ENCODE results near the gene EHHADH. TPM values are rescaled to one million over a fixed set of nuclear protein-coding genes. Genes with fewer than 3 reads are reported as not detected.

EHHADH gene
- polyA plus RNA-seq, 2 donors: 2.4 to 3.3 TPM

DNA sequence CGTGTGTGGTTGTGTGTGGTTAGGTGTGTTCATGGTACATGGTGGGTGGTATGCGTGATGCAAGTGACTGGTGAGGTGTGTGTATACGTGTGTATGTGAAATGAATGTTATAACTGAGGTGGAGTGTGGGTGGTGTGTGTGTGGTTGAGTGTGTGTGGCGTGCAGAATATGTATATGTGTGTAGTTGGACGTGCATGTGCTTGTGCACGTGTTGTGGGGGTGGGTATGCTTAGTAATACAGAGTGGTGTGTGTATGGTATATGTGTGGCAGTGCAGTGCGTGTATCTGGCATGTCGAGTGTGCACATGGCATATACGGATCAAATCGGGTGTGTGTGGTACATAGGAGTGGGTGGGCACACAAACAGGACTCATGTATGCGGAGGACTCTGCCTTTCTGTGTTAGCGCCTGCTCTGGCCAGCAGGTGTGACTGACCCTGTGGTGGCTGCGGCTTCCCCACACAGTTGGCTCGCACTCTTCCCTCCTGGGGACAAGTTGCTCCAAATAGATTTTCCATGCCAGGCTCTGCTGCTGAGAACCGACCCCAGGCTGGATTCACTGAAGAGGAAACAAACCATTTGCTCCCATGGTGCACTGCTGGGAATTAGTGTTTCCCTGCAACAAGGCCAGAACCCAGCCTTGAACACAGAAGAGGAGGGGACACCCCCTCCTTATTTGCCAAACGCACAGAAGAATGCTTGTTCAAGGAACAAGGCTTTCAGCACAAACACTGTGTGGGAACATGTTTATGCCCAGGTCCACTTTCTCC lies 99.8 kb downstream of the EHHADH start:
- Histone ChIP-seq H3K27ac (ENCODE audit: low read depth in 2 of 2, low read length in 1 of 2) (no peak overlapping the region), H3K9me3 (ENCODE audit: control insufficient read depth in 2 of 2, insufficient read depth in 1 of 2, low read depth in 1 of 2, low read length in 1 of 2) (no peaks in the 10 kb centered on the region), H3K36me3 (ENCODE audit: control insufficient read depth in 2 of 2, insufficient read depth in 2 of 2, low read length in 1 of 2) (no peaks in the 10 kb centered on the region), H3K4me1 (ENCODE audit: control insufficient read depth in 2 of 2, insufficient read depth in 2 of 2, low read length in 1 of 2) (peaks cover 0 to 11% of the 10 kb centered on the region in 2 donors), H3K27me3 (ENCODE audit: control insufficient read depth in 1 of 2, insufficient read depth in 2 of 2, low read length in 2 of 2) (peaks cover 0 to 10% of the 10 kb centered on the region in 2 donors), H3K4me3 (ENCODE audit: low read depth in 1 of 2, low read length in 2 of 2) (no peak overlapping the region)
- 70 to 73% methylated on average over 16 of the region's 16 CpGs for WGBS, 2 donors

- WGBS, 2 donors: 2% methylated on average over 49 to 53 of the region's 53 CpGs
- Histone ChIP-seq H3K4me1 (ENCODE audit: control insufficient read depth in 2 of 2, insufficient read depth in 2 of 2, low read length in 1 of 2) (peaks cover 0 to 11% of the 10 kb centered on the region in 2 donors), H3K4me3 (ENCODE audit: low read depth in 1 of 2, low read length in 2 of 2) (peak overlapping the region; percentile 56 to 68), H3K27me3 (ENCODE audit: control insufficient read depth in 1 of 2, insufficient read depth in 2 of 2, low read length in 2 of 2) (peaks cover 0 to 10% of the 10 kb centered on the region in 2 donors), H3K27ac (ENCODE audit: low read depth in 2 of 2, low read length in 1 of 2) (peak overlapping the region; percentile 30 to 71), H3K9me3 (ENCODE audit: control insufficient read depth in 2 of 2, insufficient read depth in 1 of 2, low read depth in 1 of 2, low read length in 1 of 2) (no peaks in the 10 kb centered on the region), H3K36me3 (ENCODE audit: control insufficient read depth in 2 of 2, insufficient read depth in 2 of 2, low read length in 1 of 2) (no peaks in the 10 kb centered on the region)
These were observed 100.6 kb downstream of the EHHADH start for GRCh38 chr3:185153171-185153771.

- H3K27me3 ChIP-seq (ENCODE audit: control insufficient read depth in 1 of 2, insufficient read depth in 2 of 2, low read length in 2 of 2): peaks cover 0 to 10% of the 10 kb centered on the region in 2 donors
- H3K4me1 ChIP-seq (ENCODE audit: control insufficient read depth in 2 of 2, insufficient read depth in 2 of 2, low read length in 1 of 2): peaks cover 0 to 11% of the 10 kb centered on the region in 2 donors
- WGBS, 2 donors: 0 to 1% methylated on average over 76 to 113 of the region's 113 CpGs
- H3K27ac ChIP-seq (ENCODE audit: low read depth in 2 of 2, low read length in 1 of 2): peak within 1 kb of the TSS; percentile 65 to 71
- no peaks in the 10 kb centered on the region for H3K36me3 ChIP-seq (ENCODE audit: control insufficient read depth in 2 of 2, insufficient read depth in 2 of 2, low read length in 1 of 2)
- peak within 1 kb of the TSS; percentile 56 to 68 for H3K4me3 ChIP-seq (ENCODE audit: low read depth in 1 of 2, low read length in 2 of 2)
- H3K9me3 ChIP-seq (ENCODE audit: control insufficient read depth in 2 of 2, insufficient read depth in 1 of 2, low read depth in 1 of 2, low read length in 1 of 2): no peaks in the 10 kb centered on the region
These were observed 101.3 kb downstream of the EHHADH start, which contains the start of gene C3orf70 for GRCh38 chr3:185152410-185153170. C3orf70 (minus strand) TSS chr3:185153060; CDS start chr3:185152823, 237 bp downstream.

DNA sequence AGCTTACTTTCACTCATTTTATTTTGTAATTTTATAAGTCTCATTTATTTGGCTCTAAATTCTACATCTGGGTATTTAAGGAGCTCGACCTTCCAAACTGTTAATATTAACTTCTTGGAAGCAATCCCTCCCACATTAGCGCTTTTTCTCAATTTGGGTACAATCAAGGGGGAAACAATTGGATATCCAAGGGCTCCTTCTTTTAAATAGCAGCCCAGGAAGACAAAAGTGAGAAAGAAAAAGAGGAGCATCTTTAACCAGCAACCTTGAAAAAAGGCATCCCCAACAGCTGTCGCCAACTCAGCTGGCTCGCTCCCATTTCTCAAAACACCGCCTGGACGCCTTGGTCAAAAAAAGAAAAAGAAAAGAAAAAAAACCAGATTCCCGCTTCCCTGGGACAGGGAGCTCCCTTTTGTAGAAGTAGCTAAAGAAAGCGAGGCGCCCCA lies 101.9 kb downstream of the EHHADH start:
- Histone ChIP-seq H3K9me3 (ENCODE audit: control insufficient read depth in 2 of 2, insufficient read depth in 1 of 2, low read depth in 1 of 2, low read length in 1 of 2) (no peaks in the 10 kb centered on the region), H3K4me1 (ENCODE audit: control insufficient read depth in 2 of 2, insufficient read depth in 2 of 2, low read length in 1 of 2) (peaks cover 0 to 11% of the 10 kb centered on the region in 2 donors), H3K36me3 (ENCODE audit: control insufficient read depth in 2 of 2, insufficient read depth in 2 of 2, low read length in 1 of 2) (no peaks in the 10 kb centered on the region), H3K27me3 (ENCODE audit: control insufficient read depth in 1 of 2, insufficient read depth in 2 of 2, low read length in 2 of 2) (peaks cover 0 to 10% of the 10 kb centered on the region in 2 donors), H3K27ac (ENCODE audit: low read depth in 2 of 2, low read length in 1 of 2) (peak overlapping the region; percentile 65 to 71), H3K4me3 (ENCODE audit: low read depth in 1 of 2, low read length in 2 of 2) (peak overlapping the region; percentile 56 to 68)
- WGBS, 2 donors: 6 to 7% methylated on average over 9 of the region's 9 CpGs

DNA sequence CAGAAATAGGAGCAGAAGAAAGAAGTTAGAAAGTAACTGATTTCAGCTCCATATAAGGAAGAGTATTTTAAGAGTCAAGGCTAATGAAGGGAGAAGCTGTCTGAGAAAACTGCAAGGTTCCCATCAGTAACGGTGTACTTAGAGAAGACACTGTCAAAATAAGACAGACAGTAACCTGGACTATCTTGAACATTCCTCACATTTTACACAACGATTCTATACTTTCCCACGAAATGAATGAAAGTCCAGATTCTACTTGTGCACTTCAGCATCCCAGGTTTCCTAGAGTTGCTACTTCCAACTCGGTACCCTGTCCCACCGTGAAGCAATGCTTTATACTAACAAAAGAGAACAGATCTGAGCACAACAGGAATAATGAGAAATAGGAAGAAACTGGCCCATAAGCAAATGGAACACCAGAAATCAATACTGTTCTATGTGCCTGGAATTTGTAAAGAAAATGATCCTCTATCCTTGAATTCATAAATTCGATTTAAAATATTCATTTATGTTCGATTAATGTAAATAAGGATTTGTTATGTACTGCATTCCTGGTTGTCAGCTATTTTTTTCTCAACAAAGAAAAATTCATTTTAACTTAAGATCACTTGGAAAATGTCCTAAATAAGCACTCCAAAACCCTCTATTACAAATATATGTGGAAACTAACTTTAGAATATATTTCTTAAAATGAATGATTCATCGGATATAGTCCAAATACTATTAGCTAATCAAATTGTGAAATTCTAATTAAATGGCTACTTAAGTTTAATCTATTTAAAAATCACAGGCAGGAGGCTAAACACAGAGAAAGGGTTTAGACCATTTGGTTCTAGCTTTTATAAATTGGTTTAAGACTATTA lies 102.5 kb downstream of the EHHADH start:
- no peaks in the 10 kb centered on the region for H3K9me3 ChIP-seq (ENCODE audit: control insufficient read depth in 2 of 2, insufficient read depth in 1 of 2, low read depth in 1 of 2, low read length in 1 of 2)
- H3K4me3 ChIP-seq (ENCODE audit: low read depth in 1 of 2, low read length in 2 of 2): peak overlapping the region in 1 of 2 donors; percentile 5
- WGBS, 2 donors: 56 to 58% methylated on average over 8 of the region's 8 CpGs
- peaks cover 0 to 10% of the 10 kb centered on the region in 2 donors for H3K27me3 ChIP-seq (ENCODE audit: control insufficient read depth in 1 of 2, insufficient read depth in 2 of 2, low read length in 2 of 2)
- H3K36me3 ChIP-seq (ENCODE audit: control insufficient read depth in 2 of 2, insufficient read depth in 2 of 2, low read length in 1 of 2): no peaks in the 10 kb centered on the region
- H3K4me1 ChIP-seq (ENCODE audit: control insufficient read depth in 2 of 2, insufficient read depth in 2 of 2, low read length in 1 of 2): peaks cover 0 to 11% of the 10 kb centered on the region in 2 donors
- no peak overlapping the region for H3K27ac ChIP-seq (ENCODE audit: low read depth in 2 of 2, low read length in 1 of 2)

DNA sequence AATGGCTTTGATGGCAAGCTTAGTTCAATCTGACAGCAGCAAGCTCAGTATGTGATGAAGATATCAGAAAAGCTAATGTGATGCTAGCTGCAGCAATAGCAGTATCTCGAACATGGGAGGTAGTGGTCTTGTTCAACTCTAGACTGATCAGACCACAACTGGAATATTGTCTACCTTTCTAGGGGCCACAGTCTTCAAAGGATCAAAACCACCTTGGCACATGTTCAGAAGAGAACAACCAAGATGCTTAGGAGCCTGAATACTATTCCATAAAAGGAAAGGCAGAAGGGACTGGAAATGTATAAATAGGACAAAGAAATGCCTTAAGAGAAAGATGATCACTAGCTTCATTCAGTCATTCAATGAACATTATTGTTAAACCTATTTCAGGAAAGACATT lies 103.3 kb downstream of the EHHADH start:
- no peaks in the 10 kb centered on the region for H3K9me3 ChIP-seq (ENCODE audit: control insufficient read depth in 2 of 2, insufficient read depth in 1 of 2, low read depth in 1 of 2, low read length in 1 of 2)
- H3K4me3 ChIP-seq (ENCODE audit: low read depth in 1 of 2, low read length in 2 of 2): no peak overlapping the region
- H3K27me3 ChIP-seq (ENCODE audit: control insufficient read depth in 1 of 2, insufficient read depth in 2 of 2, low read length in 2 of 2): peaks cover 0 to 10% of the 10 kb centered on the region in 2 donors
- H3K4me1 ChIP-seq (ENCODE audit: control insufficient read depth in 2 of 2, insufficient read depth in 2 of 2, low read length in 1 of 2): peaks cover 0 to 11% of the 10 kb centered on the region in 2 donors
- 71 to 78% methylated on average over 1 of the region's 1 CpG for WGBS, 2 donors
- no peak overlapping the region for H3K27ac ChIP-seq (ENCODE audit: low read depth in 2 of 2, low read length in 1 of 2)
- H3K36me3 ChIP-seq (ENCODE audit: control insufficient read depth in 2 of 2, insufficient read depth in 2 of 2, low read length in 1 of 2): no peaks in the 10 kb centered on the region

DNA sequence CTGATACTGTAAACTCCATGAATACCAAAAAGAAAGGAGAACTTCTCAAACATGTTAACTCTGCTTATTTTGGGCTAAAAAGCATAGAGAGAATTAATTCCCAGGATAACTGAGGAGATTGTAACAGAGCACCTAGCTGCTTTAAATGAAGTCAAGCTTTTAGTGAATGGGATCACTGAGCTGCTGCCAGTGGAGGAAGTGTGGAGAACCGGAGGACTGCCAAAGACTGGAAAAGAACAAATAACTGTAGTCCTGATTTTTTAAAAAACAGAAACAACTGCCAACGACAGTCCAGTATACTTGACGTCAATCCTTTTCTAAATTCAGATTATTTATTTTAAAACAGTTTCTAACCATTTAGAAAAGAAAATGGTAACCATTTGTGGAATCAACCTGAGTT lies 104.3 kb downstream of the EHHADH start:
- Histone ChIP-seq H3K4me1 (ENCODE audit: control insufficient read depth in 2 of 2, insufficient read depth in 2 of 2, low read length in 1 of 2) (peaks cover 0 to 11% of the 10 kb centered on the region in 2 donors), H3K4me3 (ENCODE audit: low read depth in 1 of 2, low read length in 2 of 2) (no peak overlapping the region), H3K27ac (ENCODE audit: low read depth in 2 of 2, low read length in 1 of 2) (no peak overlapping the region), H3K27me3 (ENCODE audit: control insufficient read depth in 1 of 2, insufficient read depth in 2 of 2, low read length in 2 of 2) (peaks cover 0 to 10% of the 10 kb centered on the region in 2 donors), H3K9me3 (ENCODE audit: control insufficient read depth in 2 of 2, insufficient read depth in 1 of 2, low read depth in 1 of 2, low read length in 1 of 2) (no peaks in the 10 kb centered on the region), H3K36me3 (ENCODE audit: control insufficient read depth in 2 of 2, insufficient read depth in 2 of 2, low read length in 1 of 2) (no peaks in the 10 kb centered on the region)
- WGBS, 2 donors: 55 to 61% methylated on average over 3 of the region's 3 CpGs

DNA sequence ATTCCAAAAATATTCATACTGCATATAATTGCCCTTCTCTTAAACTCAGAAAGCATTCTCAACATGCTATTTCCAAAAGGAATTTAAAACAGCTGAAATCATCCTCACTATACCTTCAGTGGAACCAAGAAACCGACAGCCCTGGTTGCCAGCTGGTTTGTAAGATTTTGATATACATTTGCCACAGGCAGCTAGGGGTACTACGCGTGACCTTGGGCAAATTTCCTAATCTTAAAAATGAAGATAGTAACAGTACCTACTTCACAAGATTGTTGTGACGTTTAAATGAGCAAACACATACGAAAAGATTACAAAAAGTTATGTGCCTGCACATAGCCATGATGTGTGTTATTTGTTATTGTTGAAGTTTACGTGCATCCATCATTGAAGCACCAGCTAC lies 108.3 kb downstream of the EHHADH start:
- no peaks in the 10 kb centered on the region for H3K36me3 ChIP-seq (ENCODE audit: control insufficient read depth in 2 of 2, insufficient read depth in 2 of 2, low read length in 1 of 2)
- H3K27ac ChIP-seq (ENCODE audit: low read depth in 2 of 2, low read length in 1 of 2): no peak overlapping the region
- peaks cover 0 to 2% of the 10 kb centered on the region in 2 donors for H3K27me3 ChIP-seq (ENCODE audit: control insufficient read depth in 1 of 2, insufficient read depth in 2 of 2, low read length in 2 of 2)
- WGBS, 2 donors: 86 to 89% methylated on average over 6 of the region's 6 CpGs
- H3K9me3 ChIP-seq (ENCODE audit: control insufficient read depth in 2 of 2, insufficient read depth in 1 of 2, low read depth in 1 of 2, low read length in 1 of 2): no peaks in the 10 kb centered on the region
- no peaks in the 10 kb centered on the region for H3K4me1 ChIP-seq (ENCODE audit: control insufficient read depth in 2 of 2, insufficient read depth in 2 of 2, low read length in 1 of 2)
- H3K4me3 ChIP-seq (ENCODE audit: low read depth in 1 of 2, low read length in 2 of 2): no peak overlapping the region

GRCh38 chr3:185144784-185145183 lies 109.1 kb downstream of the EHHADH start:
- Histone ChIP-seq H3K4me1 (ENCODE audit: control insufficient read depth in 2 of 2, insufficient read depth in 2 of 2, low read length in 1 of 2) (no peaks in the 10 kb centered on the region), H3K27ac (ENCODE audit: low read depth in 2 of 2, low read length in 1 of 2) (no peak overlapping the region), H3K9me3 (ENCODE audit: control insufficient read depth in 2 of 2, insufficient read depth in 1 of 2, low read depth in 1 of 2, low read length in 1 of 2) (no peaks in the 10 kb centered on the region), H3K27me3 (ENCODE audit: control insufficient read depth in 1 of 2, insufficient read depth in 2 of 2, low read length in 2 of 2) (no peaks in the 10 kb centered on the region), H3K4me3 (ENCODE audit: low read depth in 1 of 2, low read length in 2 of 2) (no peak overlapping the region), H3K36me3 (ENCODE audit: control insufficient read depth in 2 of 2, insufficient read depth in 2 of 2, low read length in 1 of 2) (no peaks in the 10 kb centered on the region)
- 81 to 86% methylated on average over 3 of the region's 3 CpGs for WGBS, 2 donors
